ENCODE data around the gene NPB. TPM values are rescaled to one million over a fixed set of nuclear protein-coding genes. Genes with fewer than 3 reads are reported as not detected.

NPB gene
- total and polyA plus RNA-seq, 2 of the 8 experiments (the other 6 are each of a cell fraction or from before 2014, with no cell fraction given): 1.5 to 2.5 TPM

DNA sequence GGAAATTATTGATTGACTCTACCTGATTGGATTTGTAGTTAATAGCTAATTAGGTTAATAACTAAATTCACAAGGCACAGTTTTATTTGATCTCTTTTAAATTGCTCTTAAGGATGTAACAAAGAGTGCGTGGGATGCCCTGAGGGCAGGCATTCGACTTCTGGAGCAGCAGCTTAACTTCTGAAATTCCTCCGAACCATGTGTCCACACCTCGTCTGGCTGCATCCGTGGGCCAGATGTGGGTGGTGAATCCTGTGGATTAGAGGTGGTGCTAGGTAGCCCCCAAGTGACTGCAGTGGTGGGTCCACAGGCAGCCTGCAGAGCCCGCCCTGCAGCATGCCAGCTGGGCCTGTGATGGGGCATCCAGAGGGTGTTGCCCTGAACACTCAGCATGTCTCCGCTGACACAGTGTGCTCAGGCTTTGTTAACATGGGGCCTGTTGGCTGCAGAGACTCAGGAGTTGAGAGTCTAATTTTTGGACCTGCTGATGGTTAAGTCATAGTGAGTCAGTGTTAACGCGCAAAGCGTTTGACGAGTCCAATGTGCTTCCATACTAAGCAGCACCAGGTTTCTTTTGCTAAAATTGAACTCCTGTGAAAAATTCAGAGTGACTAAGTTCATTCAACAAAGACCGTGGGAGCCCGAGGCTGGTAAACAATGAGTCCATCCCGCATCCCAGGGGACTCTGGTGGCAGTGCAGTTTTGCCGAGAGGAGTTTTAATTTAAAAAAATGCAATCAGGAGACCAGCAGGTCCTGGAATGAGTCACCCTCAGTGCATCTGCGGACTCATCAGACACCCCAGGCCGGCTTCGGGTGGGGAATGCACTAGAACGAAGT is 3.8 kb upstream of the NPB start:
- peaks cover 3% of the 10 kb centered on the region; the same call in 1 of the 2 replicates for H3K79me1 ChIP-seq (ENCODE audit: low read depth, low read length)
- no peak overlapping the region for H4K5ac ChIP-seq (ENCODE audit: insufficient read length, low read depth, low read length)
- no peak for FAIRE-seq
- no peak overlapping the region for H3K4me3 ChIP-seq (ENCODE audit: extremely low read depth in 1 of 4, insufficient read depth in 2 of 4, low read depth in 3 of 4, low read length in 4 of 4)
- no peak overlapping the region for H3K18ac ChIP-seq (ENCODE audit: extremely low read depth, low read length)
- H2BK20ac ChIP-seq (ENCODE audit: low read length): no peak overlapping the region
- H2AFZ ChIP-seq (ENCODE audit: low read length): no peak overlapping the region
- no peak overlapping the region for H3K4ac ChIP-seq (replicated peaks; ENCODE audit: insufficient read length, low read depth, low read length)
- H3K23ac ChIP-seq (ENCODE audit: insufficient read length): no peak overlapping the region
- H3K14ac ChIP-seq (ENCODE audit: insufficient read length): no peak overlapping the region
- H3K4me2 ChIP-seq (ENCODE audit: insufficient read depth in 1 of 2, low read depth in 2 of 2, low read length in 2 of 2): no peak overlapping the region
- H4K91ac ChIP-seq (replicated peaks; ENCODE audit: insufficient read length, low read length): no peak overlapping the region
- peaks cover 6% of the 10 kb centered on the region; the same call in 1 of the 2 replicates for H3K23me2 ChIP-seq (ENCODE audit: low read depth, low read length)
- no peak overlapping the region for H3K56ac ChIP-seq (replicated peaks; ENCODE audit: insufficient read length, low read depth, low read length)
- POLR2A ChIA-PET (ENCODE audit: partially characterized antibody): interaction anchor here (1.0 to 1.6 kb wide), 4 partner anchors 13 to 31 kb away, joined by 4 to 7 read pairs (median 5); no protein-coding TSS in a partner anchor
- H3K27ac ChIP-seq (ENCODE audit: low read depth, low read length): no peak overlapping the region
- WGBS, 2 experiments (ENCODE audit: extremely low coverage in 1 of 2, insufficient coverage in 1 of 2, insufficient read length in 1 of 2, insufficient replicate concordance in 2 of 2, low coverage in 1 of 2, low lambda C conversion rate in 2 of 2, missing lambda C conversion rate in 1 of 2): 93% methylated on average over 19 of the region's 19 CpGs; no CpG with 5 or more reads in 1 of the 2 experiments
- no peak for DNase-seq (ENCODE audit: low read depth in 1 of 2, low spot score in 2 of 2)
- H3K27me3 ChIP-seq (replicated peaks in 1 of 4; ENCODE audit: control insufficient read depth in 3 of 4, extremely low read depth in 1 of 4, insufficient read depth in 3 of 4, low read length in 3 of 4): peaks cover 0 to 22% (median 14%) of the 10 kb centered on the region in 4 experiments; a peak in 5 of 7 replicates
- CTCF ChIA-PET (ENCODE audit: partially characterized antibody): interaction anchor here (0.5 to 1.2 kb wide), 4 partner anchors 28 to 409 kb away, joined by 3 read pairs; no protein-coding TSS in a partner anchor
- no peak overlapping the region for H4K8ac ChIP-seq (ENCODE audit: extremely low read depth, insufficient read depth, low read length)
- H3K79me2 ChIP-seq (ENCODE audit: control insufficient read depth in 1 of 2, insufficient read depth in 2 of 2, low read length in 2 of 2): no peaks in the 10 kb centered on the region; a peak in 1 of 4 replicates
- H3K9me3 ChIP-seq (ENCODE audit: insufficient read depth in 2 of 2, low read depth in 1 of 2, low read length in 1 of 2): no peaks in the 10 kb centered on the region
- no peak overlapping the region for H2BK12ac ChIP-seq (ENCODE audit: low read depth, low read length)
- no peak overlapping the region for H3K9ac ChIP-seq (replicated peaks in 1 of 4; ENCODE audit: extremely low read depth in 1 of 4, low read depth in 3 of 4, low read length in 3 of 4)
- peaks cover 3 to 29% (median 17%) of the 10 kb centered on the region in 4 experiments; a peak in 7 of 8 replicates for H3K36me3 ChIP-seq (ENCODE audit: control insufficient read depth in 2 of 4, insufficient read depth in 4 of 4, low read length in 3 of 4)
- H2BK15ac ChIP-seq (ENCODE audit: low read length): no peak overlapping the region
- H2BK5ac ChIP-seq (ENCODE audit: low read depth, low read length): no peak overlapping the region
- H3K4me1 ChIP-seq (replicated peaks in 1 of 4; ENCODE audit: control insufficient read depth in 3 of 4, insufficient read depth in 4 of 4, low read length in 3 of 4): peaks cover 0 to 8% (median 2%) of the 10 kb centered on the region in 4 experiments; a peak in 3 of 7 replicates
- H4K20me1 ChIP-seq (replicated peaks in 1 of 2; ENCODE audit: control insufficient read depth in 1 of 2, insufficient read depth in 2 of 2, low read length in 2 of 2): peaks cover 2 to 14% of the 10 kb centered on the region in 2 experiments
- no peak overlapping the region for H2BK120ac ChIP-seq (replicated peaks; ENCODE audit: low read depth, low read length)
- H2AK5ac ChIP-seq (ENCODE audit: low read depth, low read length): no peak overlapping the region
- TF ChIP-seq RNF2 (IDR thresholded peaks at IDR 0.05; ENCODE audit: borderline replicate concordance, low read depth, low read length, missing control alignments, poor library complexity, severe bottlenecking) (no peak), TEAD4 (IDR thresholded peaks at IDR 0.05; ENCODE audit: low read depth, low read length) (no peak)
